Lower leg skin (tissue), 3 donors: ENCODE data around the gene SERTAD2.

Source experiments
- CTCF ChIP-seq, 3 donors: fragments of 450-650 bp; IDR thresholded peaks; one replicate each; pipeline ENCODE4 v1.5.1; 2016; ENCODE audit warnings: antibody characterized with exemption in 3 of 3, mild to moderate bottlenecking in 3 of 3, moderate library complexity in 2 of 3
- POLR2A ChIP-seq, 2 donors: fragments of 450-650 bp; IDR thresholded peaks; one replicate each; pipeline ENCODE4 v1.6.1; 2016 to 2017; ENCODE audit warnings: antibody characterized with exemption in 2 of 2, mild to moderate bottlenecking in 1 of 2, moderate library complexity in 1 of 2

- TF ChIP-seq CTCF (IDR thresholded peaks at IDR 0.05) (no peak), POLR2A (IDR thresholded peaks at IDR 0.05) (no peak)
Measured at GRCh38 chr2:64641599-64641998, 12.1 kb downstream of the SERTAD2 start.
